Loucy (cell line): ENCODE data around the gene EDN3.
"Not testable (repeated sequence)": the region's sequence is repeated elsewhere in the genome, so short reads cannot be mapped to it uniquely, and the experiment has no call there.

ENCODE experiments used
- H2AFZ ChIP-seq: fragments of 200-600 bp; sonication (generic); 2 replicates; pipeline ENCODE4 v1.6.0; 2016; ENCODE audit warnings: antibody characterized with exemption, mild to moderate bottlenecking, low read length, moderate library complexity
- H3F3A ChIP-seq: fragments of 200-600 bp; 2 replicates; pipeline ENCODE4 v1.6.0; 2016; ENCODE audit warnings: antibody characterized with exemption, low read depth, mild to moderate bottlenecking
- H3K27me3 ChIP-seq: fragments of 200-600 bp; sonication (generic); 2 replicates; pipeline ENCODE4 v1.6.1; 2014; ENCODE audit warnings: low read length, mild to moderate bottlenecking; ENCODE audit not compliant: insufficient read depth, poor library complexity, severe bottlenecking
- H3K36me3 ChIP-seq: fragments of 200-600 bp; sonication (generic); 2 replicates; pipeline ENCODE4 v1.6.1; 2016; ENCODE audit warnings: low read length; ENCODE audit not compliant: insufficient read depth
- H3K4me1 ChIP-seq: fragments of 200-600 bp; sonication (generic); 2 replicates; pipeline ENCODE4 v1.5.1; 2014; ENCODE audit warnings: low read length, mild to moderate bottlenecking; ENCODE audit not compliant: insufficient read depth, poor library complexity, severe bottlenecking
- H3K4me2 ChIP-seq: fragments of 200-600 bp; sonication (generic); 2 replicates; pipeline ENCODE4 v1.6.0; 2014; ENCODE audit warnings: antibody characterized with exemption, low read length, low read depth, mild to moderate bottlenecking; ENCODE audit not compliant: poor library complexity, severe bottlenecking
- H3K4me3 ChIP-seq: fragments of 200-600 bp; sonication (generic); 2 replicates; pipeline ENCODE4 v1.5.1; 2014; ENCODE audit warnings: low read length, mild to moderate bottlenecking, mixed read lengths; ENCODE audit not compliant: poor library complexity, severe bottlenecking
- H3K79me2 ChIP-seq: fragments of 200-600 bp; sonication (generic); 2 replicates; pipeline ENCODE4 v1.6.1; 2014; ENCODE audit warnings: low read length; ENCODE audit not compliant: insufficient read depth
- H3K9ac ChIP-seq: fragments of 200-600 bp; sonication (generic); 2 replicates; pipeline ENCODE4 v1.6.0; 2014; ENCODE audit warnings: mild to moderate bottlenecking, low read depth, low read length, moderate library complexity; ENCODE audit not compliant: poor library complexity, severe bottlenecking
- H3K9me2 ChIP-seq: fragments of 200-600 bp; sonication (generic); replicated peaks from 2 replicates; pipeline ENCODE4 v1.6.1; 2016; ENCODE audit warnings: low read depth, low read length, mixed read lengths
- H3K9me3 ChIP-seq: fragments of 200-600 bp; sonication (generic); 2 replicates; pipeline ENCODE4 v1.6.1; 2014; ENCODE audit warnings: mild to moderate bottlenecking, antibody characterized with exemption, low read length, low read depth; ENCODE audit not compliant: insufficient read depth
- H4K20me1 ChIP-seq: fragments of 200-600 bp; sonication (generic); 2 replicates; pipeline ENCODE4 v1.6.0; 2014; ENCODE audit warnings: antibody characterized with exemption, low read length, mild to moderate bottlenecking; ENCODE audit not compliant: insufficient read depth, poor library complexity, severe bottlenecking
- EZH2phosphoT487 ChIP-seq: fragments of 200-600 bp; IDR thresholded peaks from 2 replicates; pipeline ENCODE4 v1.6.1; 2018; ENCODE audit warnings: antibody characterized with exemption, mild to moderate bottlenecking, moderate library complexity, borderline replicate concordance
- TF ChIP-seq, protein P1 (sequence below): fragments of 200-600 bp; sonication (generic); conservative IDR thresholded peaks from 2 replicates; pipeline ENCODE4 v1.5.1; 2014; ENCODE audit warnings: mild to moderate bottlenecking, antibody characterized with exemption, low read length

EDN3 gene

DNA sequence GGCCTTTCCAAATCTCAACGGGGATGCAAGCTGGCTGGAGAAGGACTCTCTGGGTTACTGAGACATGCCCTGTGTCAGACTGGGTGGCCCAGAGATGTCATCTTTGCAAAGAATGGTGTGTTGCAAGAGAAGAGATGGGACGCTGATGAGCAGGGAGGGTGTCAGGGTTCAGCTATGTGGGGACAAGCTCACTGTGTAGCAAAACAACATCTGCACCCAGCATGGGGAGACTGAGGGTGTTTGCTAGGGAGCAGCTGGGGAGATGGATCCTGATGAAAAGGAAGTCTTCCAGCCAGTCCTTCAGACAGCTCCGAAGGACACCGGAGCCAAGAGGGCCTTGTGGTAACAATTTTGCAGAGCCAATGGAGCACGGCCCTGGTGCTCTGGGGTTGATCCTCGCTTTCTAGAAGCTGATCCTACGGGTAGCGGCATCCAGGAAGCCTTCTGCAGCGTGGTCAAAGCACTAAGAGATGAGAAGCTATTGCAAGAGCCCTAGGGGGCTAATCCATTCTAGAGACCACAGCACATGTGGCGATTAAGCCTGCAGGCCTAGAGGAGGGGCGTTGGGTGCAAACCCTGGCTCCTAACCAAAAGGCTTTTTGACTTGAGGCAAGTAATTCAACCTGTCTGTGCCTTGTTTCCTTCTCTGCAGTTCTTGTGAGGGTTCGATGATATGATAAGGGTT is 39.9 kb downstream of the EDN3 start:
- Histone ChIP-seq H3K4me1 (no peaks in the 10 kb centered on the region), H3K9me3 (no peaks in the 10 kb centered on the region), H3K9ac (no peak overlapping the region), H3K9me2 (no peaks in the 10 kb centered on the region), H3K36me3 (no peaks in the 10 kb centered on the region), H3F3A (no peaks in the 10 kb centered on the region), H3K27me3 (no peaks in the 10 kb centered on the region), H3K4me2 (no peak overlapping the region), H3K4me3 (no peak overlapping the region), H2AFZ (no peak overlapping the region), H3K79me2 (no peaks in the 10 kb centered on the region), H4K20me1 (no peaks in the 10 kb centered on the region)
- TF ChIP-seq EZH2phosphoT487 = no peak
- TF ChIP-seq, protein P1, sequence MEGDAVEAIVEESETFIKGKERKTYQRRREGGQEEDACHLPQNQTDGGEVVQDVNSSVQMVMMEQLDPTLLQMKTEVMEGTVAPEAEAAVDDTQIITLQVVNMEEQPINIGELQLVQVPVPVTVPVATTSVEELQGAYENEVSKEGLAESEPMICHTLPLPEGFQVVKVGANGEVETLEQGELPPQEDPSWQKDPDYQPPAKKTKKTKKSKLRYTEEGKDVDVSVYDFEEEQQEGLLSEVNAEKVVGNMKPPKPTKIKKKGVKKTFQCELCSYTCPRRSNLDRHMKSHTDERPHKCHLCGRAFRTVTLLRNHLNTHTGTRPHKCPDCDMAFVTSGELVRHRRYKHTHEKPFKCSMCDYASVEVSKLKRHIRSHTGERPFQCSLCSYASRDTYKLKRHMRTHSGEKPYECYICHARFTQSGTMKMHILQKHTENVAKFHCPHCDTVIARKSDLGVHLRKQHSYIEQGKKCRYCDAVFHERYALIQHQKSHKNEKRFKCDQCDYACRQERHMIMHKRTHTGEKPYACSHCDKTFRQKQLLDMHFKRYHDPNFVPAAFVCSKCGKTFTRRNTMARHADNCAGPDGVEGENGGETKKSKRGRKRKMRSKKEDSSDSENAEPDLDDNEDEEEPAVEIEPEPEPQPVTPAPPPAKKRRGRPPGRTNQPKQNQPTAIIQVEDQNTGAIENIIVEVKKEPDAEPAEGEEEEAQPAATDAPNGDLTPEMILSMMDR = no peak

DNA sequence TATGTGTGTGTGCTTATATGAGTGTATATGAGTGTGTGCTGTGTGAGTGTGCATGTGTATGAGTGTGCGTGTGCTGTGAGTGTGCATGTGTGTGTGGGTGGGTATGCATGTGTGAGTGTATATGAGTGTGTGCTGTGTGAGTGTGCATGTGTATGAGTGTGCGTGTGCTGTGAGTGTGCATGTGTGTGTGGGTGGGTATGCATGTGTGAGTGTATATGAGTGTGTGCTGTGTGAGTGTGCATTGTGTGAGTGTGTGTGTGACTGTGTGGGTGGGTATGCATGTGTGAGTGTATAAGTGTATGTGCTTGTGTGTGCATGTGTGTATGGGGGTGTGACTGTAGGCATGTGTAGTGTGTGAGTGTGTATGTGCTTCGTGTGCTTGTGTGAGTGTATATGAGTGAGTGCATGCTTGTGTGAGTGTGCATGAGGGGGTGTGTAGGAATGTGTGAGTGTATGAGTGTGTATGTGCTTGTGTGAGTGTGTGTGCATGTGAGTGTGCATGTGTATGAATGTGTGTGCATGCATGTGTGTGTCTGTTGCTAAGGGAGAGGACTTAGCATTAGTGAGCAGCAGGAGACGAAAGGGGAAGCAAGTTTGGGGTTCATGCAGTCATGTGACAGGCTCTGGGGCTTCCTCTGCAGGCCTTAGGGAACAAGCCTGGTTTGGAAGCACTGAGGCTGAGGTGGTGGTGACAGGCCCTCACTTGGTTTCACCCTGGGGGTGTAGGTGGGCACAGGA is 41.0 kb downstream of the EDN3 start:
- not testable (repeated sequence) for H3K27me3 ChIP-seq, H3K9me2 ChIP-seq, H3K9ac ChIP-seq, H3K4me2 ChIP-seq, H3K9me3 ChIP-seq, H4K20me1 ChIP-seq, H2AFZ ChIP-seq, H3K79me2 ChIP-seq, H3K36me3 ChIP-seq, H3K4me1 ChIP-seq, H3F3A ChIP-seq, H3K4me3 ChIP-seq

DNA sequence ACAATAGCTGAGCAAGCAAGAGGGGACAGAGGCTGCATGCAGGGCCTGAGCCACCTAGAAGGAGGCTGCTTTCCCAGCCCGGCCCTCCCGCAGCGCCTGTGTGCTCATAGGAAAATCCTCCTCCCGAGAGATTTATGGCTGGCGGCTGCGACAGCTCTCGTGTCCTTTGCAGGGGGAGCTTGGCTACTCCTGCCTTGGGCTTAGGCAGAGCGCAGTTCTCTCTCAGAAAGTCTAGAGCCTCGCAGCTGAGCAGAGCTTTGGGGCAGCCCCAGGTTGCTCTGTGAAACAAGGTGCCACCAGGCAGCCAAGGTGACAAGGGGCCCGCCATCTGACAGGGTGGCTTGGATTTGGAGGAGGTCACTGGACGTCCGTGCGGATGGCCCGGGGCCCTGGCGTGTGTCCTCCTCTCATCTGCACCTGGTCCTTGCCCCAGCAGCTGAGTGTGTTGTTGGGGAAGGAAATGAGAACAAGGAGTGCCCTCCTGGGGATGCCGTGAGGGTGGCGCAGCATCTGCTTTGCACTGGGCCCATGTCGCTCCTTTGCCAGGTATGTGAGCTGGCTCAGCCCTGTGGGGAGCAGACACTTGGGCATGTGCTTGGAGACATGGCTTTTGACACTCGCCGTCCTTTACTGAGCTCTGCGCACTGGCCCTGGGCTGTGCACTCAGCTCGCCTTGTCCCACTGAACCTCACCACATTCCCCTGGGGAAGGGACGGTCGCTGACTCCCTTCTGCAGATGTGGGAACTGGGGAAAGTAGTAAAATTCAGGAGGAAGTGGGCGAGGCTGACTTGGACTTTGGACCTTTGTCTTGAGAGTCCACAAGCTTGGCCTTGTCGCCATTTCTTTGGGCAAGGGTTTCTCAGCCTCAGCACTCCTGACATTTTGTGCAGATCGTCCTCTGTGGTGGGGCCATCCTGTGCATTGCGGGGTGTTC is 41.9 kb downstream of the EDN3 start:
- Histone ChIP-seq H3K36me3 (no peaks in the 10 kb centered on the region), H3K4me1 (no peaks in the 10 kb centered on the region), H2AFZ (no peak overlapping the region), H4K20me1 (no peaks in the 10 kb centered on the region), H3K79me2 (no peaks in the 10 kb centered on the region), H3F3A (no peaks in the 10 kb centered on the region), H3K9ac (no peak overlapping the region), H3K9me3 (no peaks in the 10 kb centered on the region), H3K27me3 (no peaks in the 10 kb centered on the region), H3K4me3 (no peak overlapping the region), H3K9me2 (no peaks in the 10 kb centered on the region), H3K4me2 (no peak overlapping the region)
- TF ChIP-seq, protein P1 = no peak
- TF ChIP-seq EZH2phosphoT487 = no peak
